Duodenal mucosa (tissue), 2 donors: ENCODE data around the gene DYDC2.

Experiments used
- H3K27ac ChIP-seq: one replicate; pipeline ENCODE4 v1.7.0; 2013; ENCODE audit warnings: low read depth, low read length
- H3K27me3 ChIP-seq, 2 donors: one replicate each; pipeline ENCODE4 v1.7.0; 2013; ENCODE audit warnings: low read length in 2 of 2, control low read depth in 1 of 2; ENCODE audit not compliant: insufficient read depth in 2 of 2, control insufficient read depth in 1 of 2
- H3K36me3 ChIP-seq, 2 donors: one replicate each; pipeline ENCODE4 v1.7.0; 2013; ENCODE audit warnings: low read length in 2 of 2, control low read depth in 1 of 2; ENCODE audit not compliant: insufficient read depth in 2 of 2, control insufficient read depth in 1 of 2
- H3K4me1 ChIP-seq, 2 donors: one replicate each; pipeline ENCODE4 v1.7.0; 2013; ENCODE audit warnings: low read length in 2 of 2, control low read depth in 1 of 2; ENCODE audit not compliant: insufficient read depth in 2 of 2, control insufficient read depth in 1 of 2
- H3K4me3 ChIP-seq, 2 donors: one replicate each; pipeline ENCODE4 v1.7.0; 2013; ENCODE audit warnings: low read length in 2 of 2, low read depth in 1 of 2
- H3K9ac ChIP-seq, 2 donors: one replicate each; pipeline ENCODE4 v1.7.0; 2013; ENCODE audit warnings: low read length in 2 of 2, low read depth in 1 of 2
- H3K9me3 ChIP-seq, 2 donors: one replicate each; pipeline ENCODE4 v1.7.0; 2013; ENCODE audit warnings: low read length in 2 of 2, control low read depth in 1 of 2; ENCODE audit not compliant: control insufficient read depth in 1 of 2

The DYDC2 gene, protein sequence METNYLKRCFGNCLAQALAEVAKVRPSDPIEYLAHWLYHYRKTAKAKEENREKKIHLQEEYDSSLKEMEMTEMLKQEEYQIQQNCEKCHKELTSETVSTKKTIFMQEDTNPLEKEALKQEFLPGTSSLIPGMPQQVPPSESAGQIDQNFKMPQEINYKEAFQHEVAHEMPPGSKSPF

DNA sequence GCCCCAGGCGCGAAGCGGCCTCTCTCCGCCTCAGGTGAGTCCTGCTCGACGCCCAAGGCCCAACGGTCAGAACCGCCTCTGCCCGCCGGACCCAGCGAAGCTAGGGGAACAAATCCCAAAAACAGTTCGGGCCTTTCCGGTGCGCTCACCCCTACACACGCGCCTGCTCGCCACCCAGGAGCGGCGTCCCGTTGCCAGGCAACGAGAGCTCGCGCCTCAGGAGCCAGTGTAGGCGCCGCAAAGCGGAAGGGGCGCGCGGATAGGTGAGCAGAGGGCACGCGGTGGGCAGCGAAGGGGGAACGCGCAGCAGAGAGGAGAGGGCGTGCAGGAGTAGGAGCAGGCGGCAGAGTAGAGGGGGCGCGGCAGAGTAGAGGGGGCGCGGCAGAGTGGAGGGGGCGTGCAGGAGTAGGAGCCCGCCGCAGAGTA lies at the start of gene DYDC2, which contains the start of gene DYDC1:
Gene DYDC2, plus strand, starts transcription at position 219 of the 426 bp plus-strand sequence. CDS start 5,663 bp downstream, outside the sequence.
Gene DYDC1, minus strand, starts transcription at position 193 of the 426 bp plus-strand sequence. CDS start 4,154 bp downstream, outside the sequence.
- peaks cover 7 to 15% of the 10 kb centered on the region in 2 donors for H3K27me3 ChIP-seq
- no peaks in the 10 kb centered on the region for H3K9me3 ChIP-seq
- H3K9ac ChIP-seq, result no peak within 1 kb of the TSS
- peaks cover 0 to 6% of the 10 kb centered on the region in 2 donors for H3K4me1 ChIP-seq
- no peaks in the 10 kb centered on the region for H3K36me3 ChIP-seq
- H3K27ac ChIP-seq, result no peak within 1 kb of the TSS
- H3K4me3 ChIP-seq, result peak within 1 kb of the TSS; percentile 42 to 50

DNA sequence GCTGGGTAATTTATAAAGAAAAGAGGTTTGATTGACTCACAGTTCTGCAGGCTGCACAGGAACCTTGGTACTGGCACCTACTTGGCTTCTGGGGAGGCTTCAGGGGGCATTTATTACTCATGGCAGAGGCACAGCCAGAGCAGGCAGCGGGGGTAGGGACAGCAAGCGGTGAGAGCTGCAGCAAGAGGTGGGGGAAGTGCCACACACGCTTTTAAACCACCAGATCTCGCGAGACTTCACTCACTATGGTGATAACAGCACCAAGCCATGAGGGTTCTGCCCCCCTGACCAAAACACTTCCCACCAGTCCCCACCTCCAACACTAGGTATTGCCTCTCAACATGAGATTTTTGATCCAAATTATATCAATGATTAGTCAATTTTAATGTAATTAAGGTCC lies 43.1 kb upstream of the DYDC2 start:
- Histone ChIP-seq H3K36me3 (no peaks in the 10 kb centered on the region), H3K9me3 (no peaks in the 10 kb centered on the region), H3K4me1 (no peaks in the 10 kb centered on the region), H3K4me3 (no peak overlapping the region), H3K9ac (no peak overlapping the region), H3K27ac (no peak overlapping the region), H3K27me3 (no peaks in the 10 kb centered on the region)

DNA sequence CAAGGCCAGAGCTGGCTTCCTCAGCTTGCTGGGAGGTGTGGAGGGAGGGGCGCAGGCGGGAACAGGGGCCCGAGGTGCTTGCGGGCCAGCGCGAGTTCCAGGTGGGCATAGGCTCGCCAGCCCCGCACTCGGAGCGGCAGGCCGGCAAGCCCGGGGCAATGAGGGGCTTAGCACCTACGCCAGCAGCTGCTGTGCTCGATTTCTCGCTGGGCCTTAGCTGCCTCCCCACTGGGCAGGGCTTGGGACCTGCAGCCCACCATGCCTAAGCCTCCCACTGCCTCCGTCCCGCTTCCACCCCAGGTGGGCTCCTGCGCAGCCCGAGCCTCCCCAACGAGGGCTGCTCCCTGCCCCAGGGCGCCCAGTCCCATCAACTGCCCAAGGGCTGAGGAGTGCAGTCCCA lies 41.2 kb upstream of the DYDC2 start:
- Histone ChIP-seq H3K4me3 (no peak overlapping the region), H3K27me3 (no peaks in the 10 kb centered on the region), H3K27ac (no peak overlapping the region), H3K4me1 (no peaks in the 10 kb centered on the region), H3K36me3 (no peaks in the 10 kb centered on the region), H3K9me3 (no peaks in the 10 kb centered on the region), H3K9ac (no peak overlapping the region)

DNA sequence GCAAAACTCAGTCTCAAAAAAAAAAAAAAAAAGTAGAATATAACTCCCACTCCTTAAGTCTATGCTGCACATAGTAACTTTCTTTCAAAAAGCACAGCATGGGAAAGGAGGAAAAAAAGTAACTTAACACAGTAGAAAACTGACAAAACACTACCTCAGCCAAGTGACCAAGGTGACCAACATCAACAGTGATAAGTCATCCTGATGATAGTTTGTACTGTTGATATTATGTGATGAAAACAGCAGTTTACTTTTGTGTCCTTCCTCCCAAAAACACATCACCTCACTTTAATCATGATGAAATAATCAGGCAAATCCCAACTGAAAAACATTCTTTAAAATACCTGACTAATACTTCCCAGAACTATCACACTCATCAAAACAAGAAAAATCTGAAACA lies 37.8 kb upstream of the DYDC2 start:
- Histone ChIP-seq H3K9me3 (no peaks in the 10 kb centered on the region), H3K4me3 (no peak overlapping the region), H3K9ac (no peak overlapping the region), H3K27me3 (no peaks in the 10 kb centered on the region), H3K27ac (no peak overlapping the region), H3K36me3 (no peaks in the 10 kb centered on the region), H3K4me1 (no peaks in the 10 kb centered on the region)

DNA sequence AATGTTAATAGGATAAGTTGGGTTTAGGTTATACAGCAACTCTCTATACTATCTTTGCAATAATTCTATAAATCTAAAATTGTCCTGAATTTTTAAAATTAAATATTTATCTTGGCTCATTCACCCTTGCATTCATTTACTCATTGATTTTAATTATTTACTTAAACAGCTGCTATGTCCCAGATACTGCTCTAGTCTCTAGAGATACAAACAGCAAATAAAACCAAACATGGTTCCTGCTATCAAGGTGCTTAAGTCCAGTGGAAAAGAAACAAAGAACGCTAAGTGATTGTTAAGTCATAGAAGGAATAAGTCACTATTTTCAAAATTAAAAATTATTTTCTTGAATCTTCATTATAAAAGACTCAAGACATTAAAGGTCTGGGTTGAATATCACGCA lies 37.3 kb upstream of the DYDC2 start:
- H3K9ac ChIP-seq, result no peak overlapping the region
- no peaks in the 10 kb centered on the region for H3K27me3 ChIP-seq
- no peak overlapping the region for H3K27ac ChIP-seq
- H3K4me3 ChIP-seq, result no peak overlapping the region
- no peaks in the 10 kb centered on the region for H3K36me3 ChIP-seq
- no peaks in the 10 kb centered on the region for H3K9me3 ChIP-seq
- H3K4me1 ChIP-seq, result no peaks in the 10 kb centered on the region

DNA sequence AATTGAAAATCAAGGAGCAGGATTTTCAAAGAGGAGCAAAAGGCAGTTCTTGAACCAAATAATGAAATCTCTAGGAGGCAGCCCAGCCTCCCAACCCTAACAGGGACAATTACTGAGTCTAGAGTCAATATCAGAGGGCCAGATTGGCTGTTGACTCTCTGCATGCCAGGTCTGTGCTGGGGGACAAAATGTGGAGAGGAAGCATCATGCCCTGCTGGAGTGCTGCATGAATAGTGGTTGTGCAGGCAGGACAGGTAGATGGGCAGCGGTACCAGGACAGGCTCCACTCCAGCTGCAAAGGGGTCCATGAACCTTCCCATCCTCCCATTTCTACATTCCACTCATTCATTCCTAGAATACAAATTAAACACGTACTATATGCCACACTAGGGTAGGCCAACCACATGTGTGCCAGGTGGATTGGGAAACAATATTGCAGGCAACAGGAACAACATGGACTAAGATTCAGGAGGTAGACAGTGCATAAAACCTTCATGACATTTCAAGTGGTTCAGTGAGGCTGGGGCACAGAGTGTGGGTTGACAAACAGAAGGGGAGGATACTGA lies 36.8 kb upstream of the DYDC2 start:
- no peak overlapping the region for H3K4me3 ChIP-seq
- no peaks in the 10 kb centered on the region for H3K9me3 ChIP-seq
- H3K9ac ChIP-seq, result no peak overlapping the region
- H3K4me1 ChIP-seq, result no peaks in the 10 kb centered on the region
- no peaks in the 10 kb centered on the region for H3K36me3 ChIP-seq
- no peaks in the 10 kb centered on the region for H3K27me3 ChIP-seq
- H3K27ac ChIP-seq, result no peak overlapping the region

DNA sequence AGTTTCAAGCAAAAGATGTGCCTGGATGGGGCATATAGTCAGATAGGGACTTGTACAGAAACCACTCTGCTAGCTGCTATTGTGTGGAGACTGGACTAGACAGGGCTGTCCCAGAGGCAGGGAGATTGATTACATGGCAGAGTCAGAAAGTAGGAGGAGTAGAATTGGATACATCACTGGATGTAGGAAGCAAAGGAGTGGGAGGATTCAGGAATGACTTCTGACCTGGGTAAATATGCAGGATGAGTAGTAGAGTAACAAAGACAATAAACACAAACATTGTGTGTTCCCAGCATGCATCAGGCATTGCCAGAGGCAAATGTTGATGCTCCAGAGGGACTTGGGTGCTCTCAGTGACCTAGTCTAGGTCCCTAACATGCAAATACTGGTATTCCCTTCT lies 36.2 kb upstream of the DYDC2 start:
- no peaks in the 10 kb centered on the region for H3K4me1 ChIP-seq
- H3K4me3 ChIP-seq, result no peak overlapping the region
- H3K27ac ChIP-seq, result no peak overlapping the region

DNA sequence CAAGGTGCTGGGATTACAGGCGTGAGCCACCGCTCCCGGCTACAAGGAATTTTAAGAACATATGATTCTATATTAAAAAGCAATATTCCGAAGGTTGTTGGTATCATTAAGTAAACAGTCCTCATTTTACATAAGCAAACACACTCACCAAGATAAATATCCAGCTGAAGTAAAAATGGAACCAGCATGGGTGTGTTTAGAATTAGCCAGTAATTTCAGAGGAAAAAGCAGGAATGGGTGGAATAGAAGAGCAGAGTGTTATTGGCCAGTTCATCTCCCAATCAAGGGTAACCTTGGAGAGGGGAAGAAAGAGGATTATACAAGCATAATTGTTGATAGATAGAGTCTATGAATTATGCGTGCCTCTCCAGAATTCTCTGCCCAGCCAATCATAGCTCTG lies 35.4 kb upstream of the DYDC2 start:
- Histone ChIP-seq H3K27ac (no peak overlapping the region), H3K27me3 (no peaks in the 10 kb centered on the region), H3K9ac (no peak overlapping the region), H3K9me3 (no peaks in the 10 kb centered on the region), H3K36me3 (no peaks in the 10 kb centered on the region), H3K4me1 (no peaks in the 10 kb centered on the region), H3K4me3 (no peak overlapping the region)

More for the DNA sequence above, 36.2 kb upstream of the DYDC2 start:
- Histone ChIP-seq H3K36me3 (no peaks in the 10 kb centered on the region), H3K27me3 (no peaks in the 10 kb centered on the region), H3K9me3 (no peaks in the 10 kb centered on the region), H3K9ac (no peak overlapping the region)

DNA sequence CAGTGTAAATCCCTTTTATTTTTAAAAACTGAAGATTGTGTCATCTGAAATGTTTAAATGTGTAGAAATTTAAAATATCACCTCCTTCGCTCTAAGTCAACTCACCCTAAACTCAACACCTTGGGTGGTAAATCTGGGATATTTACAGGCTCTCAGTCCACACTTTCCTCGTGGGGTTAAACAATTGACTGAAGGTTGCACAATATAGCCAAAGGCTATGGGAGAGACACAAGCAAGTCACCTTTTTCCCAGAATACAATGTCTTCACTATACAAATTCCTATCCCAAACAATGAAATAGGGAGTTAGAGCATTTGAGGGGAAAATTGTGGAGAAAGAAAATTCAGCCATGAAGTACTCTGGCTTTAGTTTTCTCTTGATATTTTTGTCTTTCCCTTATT lies 34.4 kb upstream of the DYDC2 start:
- H3K27ac ChIP-seq, result no peak overlapping the region
- no peaks in the 10 kb centered on the region for H3K36me3 ChIP-seq
- H3K4me3 ChIP-seq, result no peak overlapping the region
- no peaks in the 10 kb centered on the region for H3K9me3 ChIP-seq
- H3K9ac ChIP-seq, result no peak overlapping the region
- no peaks in the 10 kb centered on the region for H3K27me3 ChIP-seq
- no peaks in the 10 kb centered on the region for H3K4me1 ChIP-seq

DNA sequence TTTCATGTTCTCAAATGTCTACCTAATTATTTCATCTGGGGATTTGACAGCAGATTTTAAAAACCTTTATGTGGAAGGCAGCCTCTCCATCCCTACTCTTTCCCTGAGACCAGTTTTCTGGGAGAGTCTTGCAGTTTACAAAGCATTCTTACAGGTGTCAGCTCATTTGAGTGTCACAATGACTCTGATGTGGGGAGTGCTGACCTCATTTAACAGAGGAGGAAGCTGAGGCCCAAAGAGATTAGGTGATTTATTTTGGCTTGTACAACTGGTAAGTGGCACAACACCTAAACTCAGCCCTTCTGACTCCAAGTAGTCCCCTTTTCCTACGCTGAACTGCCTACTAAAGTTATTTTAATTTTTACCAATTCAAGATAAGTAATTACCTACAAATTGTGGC lies 33.9 kb upstream of the DYDC2 start:
- no peak overlapping the region for H3K4me3 ChIP-seq
- H3K4me1 ChIP-seq, result no peaks in the 10 kb centered on the region
- no peak overlapping the region for H3K27ac ChIP-seq
- H3K27me3 ChIP-seq, result no peaks in the 10 kb centered on the region
- H3K9ac ChIP-seq, result no peak overlapping the region
- no peaks in the 10 kb centered on the region for H3K9me3 ChIP-seq
- no peaks in the 10 kb centered on the region for H3K36me3 ChIP-seq
